ENCODE results near the gene FZD4. TPM values are rescaled to one million over a fixed set of nuclear protein-coding genes. Genes with fewer than 3 reads are reported as not detected.

The FZD4 gene
- total RNA-seq, 2 experiments from 2014 or later, result 0.16 to 0.44 TPM

GRCh38 chr11:86904001-86904400 lies 51.2 kb downstream of the FZD4 start:
- no peak overlapping the region for H3K27ac Mint-ChIP-seq
- H3K27me3 Mint-ChIP-seq, result peaks cover 9% of the 10 kb centered on the region
- H3K9me3 Mint-ChIP-seq (ENCODE audit: low read depth), result no peaks in the 10 kb centered on the region
- DNase-seq, result no peak
- peaks cover 9% of the 10 kb centered on the region for H3K4me1 Mint-ChIP-seq
- no peaks in the 10 kb centered on the region for H3K36me3 Mint-ChIP-seq
- CTCF ChIA-PET, result interaction anchor here (0.7 kb wide), 1 partner anchor 109 kb away, joined by 4 read pairs; no protein-coding TSS in a partner anchor
- no peak for ATAC-seq
- no peak overlapping the region for H3K4me3 Mint-ChIP-seq

GRCh38 chr11:86902345-86902744 lies 52.9 kb downstream of the FZD4 start:
- DNase-seq (no peak), ATAC-seq (no peak)
- Mint-ChIP-seq H3K4me1 (peaks cover 9% of the 10 kb centered on the region), H3K27me3 (peaks cover 4% of the 10 kb centered on the region), H3K4me3 (no peak overlapping the region), H3K9me3 (ENCODE audit: low read depth) (no peaks in the 10 kb centered on the region), H3K27ac (no peak overlapping the region), H3K36me3 (no peaks in the 10 kb centered on the region)
- CTCF ChIA-PET, result no interaction called here

GRCh38 chr11:86901599-86901998 lies 53.6 kb downstream of the FZD4 start:
- Mint-ChIP-seq H3K9me3 (ENCODE audit: low read depth) (no peaks in the 10 kb centered on the region), H3K4me3 (no peak overlapping the region), H3K27me3 (peaks cover 6% of the 10 kb centered on the region), H3K4me1 (peaks cover 9% of the 10 kb centered on the region), H3K27ac (no peak overlapping the region), H3K36me3 (no peaks in the 10 kb centered on the region)
- ATAC-seq (no peak), DNase-seq (no peak)
- CTCF ChIA-PET, result no interaction called here

GRCh38 chr11:86900162-86900561 lies 55.0 kb downstream of the FZD4 start:
- Mint-ChIP-seq H3K9me3 (ENCODE audit: low read depth) (no peaks in the 10 kb centered on the region), H3K36me3 (no peaks in the 10 kb centered on the region), H3K27ac (no peak overlapping the region), H3K4me1 (peaks cover 2% of the 10 kb centered on the region), H3K4me3 (no peak overlapping the region), H3K27me3 (peaks cover 14% of the 10 kb centered on the region)
- no peak for ATAC-seq
- DNase-seq, result no peak
- CTCF ChIA-PET, result no interaction called here

GRCh38 chr11:86898689-86899088 lies 56.5 kb downstream of the FZD4 start:
- H3K27ac Mint-ChIP-seq, result no peak overlapping the region
- DNase-seq, result no peak
- no peaks in the 10 kb centered on the region for H3K36me3 Mint-ChIP-seq
- no peaks in the 10 kb centered on the region for H3K9me3 Mint-ChIP-seq (ENCODE audit: low read depth)
- H3K4me3 Mint-ChIP-seq, result no peak overlapping the region
- CTCF ChIA-PET, result interaction anchor here (0.8 kb wide), 1 partner anchor 28 kb away, joined by 3 read pairs; no protein-coding TSS in a partner anchor
- ATAC-seq, result no peak
- peaks cover 20% of the 10 kb centered on the region for H3K27me3 Mint-ChIP-seq
- no peaks in the 10 kb centered on the region for H3K4me1 Mint-ChIP-seq

GRCh38 chr11:86896441-86896841 lies 58.8 kb downstream of the FZD4 start:
- DNase-seq (no peak), ATAC-seq (no peak)
- H3K4me1 Mint-ChIP-seq, result no peaks in the 10 kb centered on the region
- no peaks in the 10 kb centered on the region for H3K36me3 Mint-ChIP-seq
- H3K4me3 Mint-ChIP-seq, result no peak overlapping the region
- H3K9me3 Mint-ChIP-seq (ENCODE audit: low read depth), result no peaks in the 10 kb centered on the region
- H3K27me3 Mint-ChIP-seq, result peaks cover 22% of the 10 kb centered on the region
- CTCF ChIA-PET, result interaction anchor here (0.6 to 1.6 kb wide), 2 partner anchors 43 to 489 kb away, joined by 3 to 4 read pairs; no protein-coding TSS in a partner anchor
- no peak overlapping the region for H3K27ac Mint-ChIP-seq

Other genes starting within 250 kb of the FZD4 start
- 1 to 10 TPM in 1 of 2 experiments, under 1 TPM in 1; 0.85 to 4.9 TPM for gene PRSS23, start 154.9 kb downstream of the FZD4 start, total RNA-seq
- 10 to 100 TPM; 30.1 to 30.8 TPM for gene TMEM135, start 82.5 kb upstream of the FZD4 start, total RNA-seq